Upper lobe of left lung (tissue), 6 donors: ENCODE measurements around the gene ZNF205. TPM values are rescaled to one million over a fixed set of nuclear protein-coding genes. Genes with fewer than 3 reads are reported as not detected.
A peak's percentile ranks its signal among the peaks of the same experiment; 100 is the strongest.

ENCODE experiments used
- ATAC-seq, 2 donors: fragments of 200-7000 bp; cut with Tn5 transposase; one replicate each; pipeline ENCODE4 v1.9.1; 2022; ENCODE audit warnings: mild to moderate bottlenecking in 2 of 2, moderate library complexity in 2 of 2; ENCODE audit not compliant: low FRiP score in 2 of 2
- DNase-seq, 2 donors: peaks; one replicate each; pipeline ENCODE4 v3.0.0-alpha.2; 2019 to 2020
- H3K27ac ChIP-seq, 4 donors: fragments of 200-600 bp; sonication (generic); one replicate each; pipeline ENCODE4 v1.5.1; 2016 to 2019
- H3K27me3 ChIP-seq, 4 donors: fragments of 200-600 bp; sonication (generic); one replicate each; pipeline ENCODE4 v1.5.1; 2017 to 2019
- H3K36me3 ChIP-seq, 4 donors: fragments of 200-600 bp; sonication (generic); one replicate each; pipeline ENCODE4 v1.5.1; 2016 to 2019
- H3K4me1 ChIP-seq, 4 donors: fragments of 200-600 bp; sonication (generic); one replicate each; pipeline ENCODE4 v1.5.1; 2018 to 2019
- H3K4me3 ChIP-seq, 4 donors: fragments of 200-600 bp; sonication (generic); one replicate each; pipeline ENCODE4 v1.5.1; 2017 to 2019; ENCODE audit warnings: mild to moderate bottlenecking in 2 of 4, moderate library complexity in 1 of 4
- H3K9me3 ChIP-seq, 4 donors: fragments of 200-600 bp; sonication (generic); one replicate each; pipeline ENCODE4 v1.5.1; 2018 to 2019
- CTCF ChIP-seq, 6 experiments: fragments of 450-650 bp in 4 of 6; fragments of 200-600 bp in 2 of 6; sonication (generic) in 2 of 6; IDR thresholded peaks; one replicate each; pipeline ENCODE4 v1.5.1; 2016 to 2019; ENCODE audit warnings: antibody characterized with exemption in 6 of 6
- EP300 ChIP-seq, 4 donors: sonication (generic); formaldehyde crosslinking; IDR thresholded peaks; one replicate each; pipeline ENCODE4 v1.5.1; 2017; ENCODE audit warnings: antibody characterized with exemption in 4 of 4, control low read depth in 2 of 4
- POLR2A ChIP-seq, 4 donors: fragments of 450-650 bp; IDR thresholded peaks; one replicate each; pipeline ENCODE4 v1.5.1; 2016 to 2017; ENCODE audit warnings: antibody characterized with exemption in 4 of 4, mild to moderate bottlenecking in 2 of 4
- POLR2AphosphoS5 ChIP-seq, 2 donors: sonication (generic); formaldehyde crosslinking; IDR thresholded peaks; one replicate each; pipeline ENCODE4 v1.5.1; 2017; ENCODE audit warnings: antibody characterized with exemption in 2 of 2
- WGBS, 2 donors: methylation state at CpG; one replicate each; pipeline ENCODE4 v1.1.5; 2017 to 2018; 5-methylcytosine and 5-hydroxymethylcytosine counted together
- total RNA-seq, 6 donors: library from RNA; depleted of rRNA in 4 of 6; stranded (reverse); fragments of >200 nt in 4 of 6; gene quantifications; one replicate each; pipeline versions ENCODE4 v1.1.0 to v1.2.1, GENCODE V29; 2016 to 2021
- donor health status: DM: no; HTN: no; CAD: no; lungs with moderate emphysema.
- donor health status: DM: no; HTN: yes; CAD: no; lungs with severe emphysema.

ZNF205 gene
- total RNA-seq, 6 donors from 2014 or later = 13.8 to 25.2 (median 16.8) TPM

DNA sequence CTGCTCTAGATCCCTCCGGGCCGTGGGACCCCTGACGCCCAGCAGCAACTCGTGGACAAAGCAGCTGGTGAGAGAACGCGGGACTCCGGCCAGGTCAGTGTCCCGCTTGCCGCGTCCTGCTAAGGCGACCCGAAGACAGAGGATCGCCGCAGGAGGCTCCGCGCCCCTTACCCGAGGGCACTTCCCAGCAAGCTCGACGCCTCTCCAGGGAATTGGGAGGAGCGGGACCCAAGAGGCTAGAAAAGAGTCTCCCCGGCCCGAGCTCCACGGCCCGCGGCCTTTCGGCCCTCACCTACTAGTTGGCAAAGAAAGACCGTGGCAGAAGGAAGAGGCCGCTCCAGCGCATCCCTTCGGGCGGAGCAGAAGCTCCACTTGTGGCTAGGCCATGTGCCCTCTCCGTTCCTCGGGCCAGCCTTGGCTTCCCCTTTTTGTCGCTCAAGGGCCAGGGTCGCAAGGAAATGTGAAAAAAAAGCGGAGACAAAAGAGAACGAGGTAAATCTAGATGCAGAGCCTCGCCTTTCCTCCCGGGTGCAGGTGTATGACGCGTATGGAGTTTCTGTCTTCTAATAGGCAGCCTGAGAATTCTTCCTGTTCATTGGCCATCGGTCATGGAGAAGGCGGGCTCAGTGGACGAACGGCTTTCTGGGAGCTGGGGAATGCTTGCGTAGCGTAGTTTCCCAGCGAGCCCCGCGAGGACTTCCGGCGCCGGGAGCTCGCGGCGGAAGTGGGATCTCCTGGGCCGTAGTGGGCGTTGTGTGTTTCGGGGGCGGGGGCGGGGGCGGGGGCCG, 22.1 kb downstream of the ZNF205 start, which contains the start of gene ZNF213:
TSS of gene ZNF213 (plus strand) at position 692 of the 788 bp plus-strand sequence. CDS start 2,252 bp downstream, outside the sequence.
- WGBS, 2 donors = 0% methylated on average over 24 to 54 of the region's 63 CpGs

DNA sequence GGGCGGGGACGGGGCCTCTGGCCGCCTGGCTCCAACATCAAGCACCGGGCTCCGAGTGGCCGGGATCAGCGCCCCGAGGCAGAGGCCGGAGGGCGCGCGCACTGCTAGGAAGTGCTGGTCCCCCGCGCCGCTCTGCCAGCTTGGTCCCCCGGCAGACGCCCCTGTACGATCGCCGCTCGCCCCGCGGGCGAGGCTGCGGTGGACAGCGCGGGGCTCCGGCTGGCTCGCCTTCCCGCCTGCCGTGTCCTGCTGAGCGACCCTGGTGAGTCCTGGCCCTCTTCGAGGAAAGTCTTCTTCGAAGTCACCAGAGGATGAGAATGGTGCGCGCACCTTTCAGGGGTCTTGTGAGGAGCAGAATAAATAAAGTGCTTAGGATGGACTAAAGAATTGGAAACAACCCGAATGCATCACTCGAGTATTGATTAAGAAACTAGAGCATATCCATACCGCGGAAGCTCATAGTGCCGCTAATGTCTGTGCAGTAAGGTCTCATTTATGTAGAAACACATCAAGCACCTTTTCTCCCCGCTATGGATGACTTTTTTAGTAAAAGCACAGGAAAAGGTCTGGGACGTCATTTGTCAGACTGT, 22.8 kb downstream of the ZNF205 start:
- TF ChIP-seq EP300 (IDR thresholded peaks at IDR 0.05) = no peak
- peak in 1 of 4 donors; percentile 1 for TF ChIP-seq POLR2A (IDR thresholded peaks at IDR 0.05)
- no peak for TF ChIP-seq POLR2AphosphoS5 (IDR thresholded peaks at IDR 0.05)
- ATAC-seq (no peak), DNase-seq (peak in 1 of 2 donors; percentile 95)
- H3K27me3 ChIP-seq = no peaks in the 10 kb centered on the region
- peak overlapping the region; percentile 89 to 98 (median 94) for H3K27ac ChIP-seq
- 0 to 1% methylated on average over 19 to 38 of the region's 43 CpGs for WGBS, 2 donors
- H3K36me3 ChIP-seq = peaks cover 2 to 33% (median 10%) of the 10 kb centered on the region in 4 donors
- H3K4me1 ChIP-seq = peaks cover 17 to 26% (median 22%) of the 10 kb centered on the region in 4 donors
- no peaks in the 10 kb centered on the region for H3K9me3 ChIP-seq
- peak overlapping the region; percentile 70 to 86 (median 82) for H3K4me3 ChIP-seq

More for the DNA sequence above, 22.1 kb downstream of the ZNF205 start, which contains the start of gene ZNF213:
- H3K9me3 ChIP-seq = no peaks in the 10 kb centered on the region
- peak within 1 kb of the TSS; percentile 70 to 89 (median 82) for H3K4me3 ChIP-seq
- H3K27ac ChIP-seq = peak within 1 kb of the TSS; percentile 89 to 98 (median 94)
- DNase-seq (peak; percentile 88 to 97), ATAC-seq (peak; percentile 97 to 98)
- no peak for TF ChIP-seq EP300 (IDR thresholded peaks at IDR 0.05)
- TF ChIP-seq POLR2AphosphoS5 (IDR thresholded peaks at IDR 0.05) = peak; percentile 83 to 98
- TF ChIP-seq CTCF (IDR thresholded peaks at IDR 0.05) = peak in 1 of 6 experiments; percentile 14
- TF ChIP-seq POLR2A (IDR thresholded peaks at IDR 0.05) = peak in 3 of 4 donors; percentile 57 to 92 (median 61)
- peaks cover 2 to 26% (median 9%) of the 10 kb centered on the region in 4 donors for H3K36me3 ChIP-seq
- peaks cover 22 to 33% (median 28%) of the 10 kb centered on the region in 4 donors for H3K4me1 ChIP-seq
- H3K27me3 ChIP-seq = no peaks in the 10 kb centered on the region

GRCh38 chr16:3137267-3137666, 24.9 kb downstream of the ZNF205 start:
- H3K9me3 ChIP-seq = no peaks in the 10 kb centered on the region
- H3K4me1 ChIP-seq = peaks cover 17 to 26% (median 22%) of the 10 kb centered on the region in 4 donors
- H3K4me3 ChIP-seq = no peak overlapping the region
- no peaks in the 10 kb centered on the region for H3K27me3 ChIP-seq
- TF ChIP-seq POLR2AphosphoS5 (IDR thresholded peaks at IDR 0.05) = no peak
- no peak for TF ChIP-seq CTCF (IDR thresholded peaks at IDR 0.05)
- TF ChIP-seq POLR2A (IDR thresholded peaks at IDR 0.05) = no peak
- no peak for TF ChIP-seq EP300 (IDR thresholded peaks at IDR 0.05)
- peak in 1 of 2 donors; percentile 73 for DNase-seq
- 97 to 100% methylated on average over 3 to 13 of the region's 13 CpGs for WGBS, 2 donors
- peaks cover 3 to 41% (median 27%) of the 10 kb centered on the region in 4 donors for H3K36me3 ChIP-seq
- H3K27ac ChIP-seq = no peak overlapping the region
- ATAC-seq = no peak

- H3K4me1 ChIP-seq = peaks cover 11 to 18% (median 17%) of the 10 kb centered on the region in 4 donors
- no peak overlapping the region for H3K4me3 ChIP-seq
- no peaks in the 10 kb centered on the region for H3K9me3 ChIP-seq
- H3K27me3 ChIP-seq = no peaks in the 10 kb centered on the region
- WGBS, 2 donors = 92 to 94% methylated on average over 2 to 12 of the region's 21 CpGs
- ATAC-seq (no peak), DNase-seq (peak in 1 of 2 donors; percentile 76)
- TF ChIP-seq CTCF (IDR thresholded peaks at IDR 0.05) = no peak
- TF ChIP-seq POLR2A (IDR thresholded peaks at IDR 0.05) = no peak
- TF ChIP-seq POLR2AphosphoS5 (IDR thresholded peaks at IDR 0.05) = no peak
- no peak for TF ChIP-seq EP300 (IDR thresholded peaks at IDR 0.05)
- H3K27ac ChIP-seq = no peak overlapping the region
- H3K36me3 ChIP-seq = peaks cover 3 to 47% (median 34%) of the 10 kb centered on the region in 4 donors
Measured at GRCh38 chr16:3138342-3138741, 26.0 kb downstream of the ZNF205 start.
